Right ventricle myocardium superior (tissue), 1 donor: ENCODE measurements around the gene EFCAB12. TPM values are rescaled to one million over a fixed set of nuclear protein-coding genes. Genes with fewer than 3 reads are reported as not detected.
"Not testable (repeated sequence)": the region's sequence is repeated elsewhere in the genome, so short reads cannot be mapped to it uniquely, and the experiment has no call there.

Source experiments
- ATAC-seq: fragments of 200-7000 bp; cut with Tn5 transposase; one replicate; pipeline ENCODE4 v1.9.1; 2020; ENCODE audit warnings: mild to moderate bottlenecking; ENCODE audit not compliant: poor library complexity
- DNase-seq: peaks from one replicate; pipeline ENCODE4 v3.0.0-alpha.2; 2020
- intact Hi-C: fragments of 100-400 bp; cut with DNase I; formaldehyde crosslinking; loops from one replicate; pipeline ENCODE4 v1.11.2; 2022
- total RNA-seq: library from RNA; stranded (reverse); fragmentation: NEBNext Ultra II Directional; extraction: Animal tissue kit (Norgen Biotek cat#: 25700); gene quantifications from one replicate; pipeline ENCODE4 v1.2.1, GENCODE V29; 2021
- donor health status: DM: no; HTN: yes; CAD: no; lungs with severe emphysema.

Gene EFCAB12
- total RNA-seq, 1 donor from 2014 or later = not detected

DNA sequence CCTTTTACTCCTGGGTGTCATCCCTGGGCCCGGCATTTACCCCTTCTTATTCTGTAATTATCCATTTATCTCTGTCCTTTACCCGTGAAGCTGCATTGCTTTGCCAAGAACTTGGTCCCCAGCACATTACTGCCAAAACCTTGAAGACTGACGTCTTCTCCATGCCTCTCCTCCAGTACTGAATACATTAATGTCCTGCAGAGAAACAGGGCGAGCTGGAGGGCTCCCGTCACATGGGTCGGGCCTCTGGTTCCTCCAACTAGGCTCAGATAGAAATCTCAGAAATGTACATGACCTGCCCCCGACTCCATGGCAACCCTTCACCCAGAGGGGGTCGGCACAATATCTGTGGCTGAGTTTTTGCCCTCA lies 445 bp downstream of the EFCAB12 start:
- ATAC-seq = peak; percentile 8
- no peak for DNase-seq
- intact Hi-C loops = no loop called here

DNA sequence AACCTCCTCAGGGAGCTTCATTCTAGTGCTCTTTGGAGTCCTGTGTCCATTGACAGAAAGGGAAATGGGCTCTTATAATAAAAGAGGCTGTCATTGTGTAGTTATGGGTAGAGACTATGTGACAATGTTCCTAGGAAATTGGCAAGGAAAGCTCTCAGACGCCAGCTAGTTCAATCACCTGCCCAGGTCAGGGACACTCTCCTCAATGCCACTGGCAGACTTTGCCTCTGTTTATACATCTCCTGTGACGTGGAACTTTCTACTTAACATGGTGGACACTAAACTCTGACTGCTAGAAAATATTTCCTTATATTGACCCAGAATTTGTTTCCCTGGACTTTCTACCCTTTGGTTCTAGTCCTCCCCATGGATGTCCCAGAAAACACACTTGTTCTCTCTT lies 2.8 kb downstream of the EFCAB12 start:
- intact Hi-C loops = no loop called here
- DNase-seq (no peak), ATAC-seq (no peak)

DNA sequence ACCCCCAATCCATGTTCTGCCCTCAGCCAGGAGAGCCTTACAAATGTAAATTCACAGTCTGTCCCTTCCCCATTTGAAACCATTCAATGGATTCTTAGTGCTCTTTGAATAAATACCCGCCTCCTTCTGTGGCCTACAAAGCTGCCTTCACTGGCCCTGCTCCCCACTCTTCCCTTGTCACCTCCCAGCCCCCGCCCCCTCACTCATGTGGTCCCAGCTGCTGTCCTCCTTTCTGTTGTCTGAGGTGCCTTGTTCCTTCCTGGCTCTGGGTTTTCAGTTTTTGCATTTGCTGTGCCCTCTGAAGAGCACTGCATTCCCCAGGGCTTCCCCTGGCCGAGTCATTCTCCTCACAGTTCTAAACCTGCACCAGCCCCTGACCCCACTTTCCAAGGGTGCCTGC lies 3.2 kb downstream of the EFCAB12 start:
- no peak for DNase-seq
- ATAC-seq = no peak
- intact Hi-C loops = no loop called here

DNA sequence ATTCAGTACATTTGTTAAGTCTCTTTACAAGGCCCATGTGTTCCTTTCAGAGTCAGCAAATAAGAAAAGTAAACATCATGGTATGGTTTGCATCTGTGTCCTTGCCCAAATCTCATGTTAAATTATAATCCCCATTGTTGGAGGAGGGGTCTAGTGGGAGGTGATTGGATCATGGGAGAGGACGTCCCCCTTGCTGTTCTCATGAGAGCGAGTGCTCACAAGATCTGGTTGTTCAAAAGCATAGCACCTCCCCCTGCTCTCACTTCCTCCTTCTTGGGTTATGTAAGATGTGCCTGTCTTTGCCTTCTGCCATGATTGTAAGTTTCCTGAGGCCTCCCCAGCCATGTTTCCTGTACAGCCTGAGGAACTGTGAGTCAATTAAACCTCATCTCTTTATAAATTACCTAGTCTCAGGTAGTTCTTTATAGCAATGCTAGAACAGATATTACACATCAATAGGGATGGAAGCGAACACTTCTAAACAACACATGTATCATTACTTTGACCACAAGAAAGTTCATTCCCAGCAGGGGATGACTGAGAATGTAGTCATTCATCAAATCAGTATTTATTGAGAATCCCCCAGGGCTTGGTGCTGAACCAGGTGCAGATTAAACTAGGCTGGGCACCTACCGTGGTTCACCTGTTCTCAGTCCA lies 4.1 kb downstream of the EFCAB12 start:
- DNase-seq (no peak), ATAC-seq (no peak)
- intact Hi-C loops = no loop called here

DNA sequence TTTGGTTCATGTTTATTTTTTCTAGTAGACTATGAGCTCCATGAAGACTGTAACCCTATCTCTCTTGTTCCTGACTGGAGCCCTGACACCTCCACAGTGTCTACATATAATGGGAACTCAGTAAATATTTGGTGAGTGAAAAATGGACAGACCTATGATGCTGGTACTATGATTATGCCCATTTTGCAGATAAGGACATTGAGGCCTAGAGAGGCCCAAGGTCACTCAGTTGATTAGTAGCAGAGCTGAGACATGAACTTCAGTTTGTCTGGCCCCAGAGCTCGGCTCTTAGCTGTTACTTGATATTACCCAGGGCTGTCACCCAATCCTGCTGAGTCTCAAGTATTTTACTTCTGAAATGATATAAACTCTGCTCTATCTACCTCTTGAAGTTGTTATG lies 5.5 kb downstream of the EFCAB12 start:
- DNase-seq (no peak), ATAC-seq (no peak)
- intact Hi-C loops = no loop called here

DNA sequence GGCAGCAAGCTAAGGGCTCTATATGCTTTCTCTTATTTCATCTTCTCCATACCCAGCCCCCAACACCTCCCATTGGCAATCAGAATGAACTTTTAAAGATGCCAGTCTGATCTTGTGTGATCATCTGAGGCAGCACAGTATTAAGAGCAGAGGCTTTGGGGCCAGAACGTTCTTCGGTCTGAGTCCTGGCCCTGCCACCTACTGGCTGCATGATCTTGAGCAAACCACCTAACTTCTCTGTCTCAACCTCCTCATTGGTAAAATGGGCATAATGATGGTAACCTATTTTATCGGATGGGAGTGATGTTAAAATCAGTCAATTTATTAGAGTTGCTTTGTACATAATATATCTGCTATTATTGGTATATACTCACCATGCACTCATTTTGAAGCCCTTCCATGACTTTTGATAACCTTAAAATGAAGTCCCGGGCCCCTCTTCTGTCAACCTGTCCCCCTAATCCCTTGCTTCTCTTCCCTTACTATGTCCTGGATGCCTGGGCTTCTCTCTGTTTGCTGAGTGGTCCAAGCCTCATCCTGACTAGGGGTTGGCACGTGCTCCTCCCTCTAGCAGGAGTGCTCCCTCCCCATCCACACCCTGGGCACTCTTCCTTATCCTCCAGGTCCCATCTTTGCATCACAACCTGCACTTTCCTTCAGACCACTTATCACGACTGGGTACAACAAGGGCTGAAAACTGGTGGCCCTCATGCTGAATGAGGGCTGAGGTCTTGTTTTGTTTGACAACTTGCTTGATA lies 6.3 kb downstream of the EFCAB12 start:
- intact Hi-C loops = no loop called here
- no peak for ATAC-seq
- DNase-seq = no peak

DNA sequence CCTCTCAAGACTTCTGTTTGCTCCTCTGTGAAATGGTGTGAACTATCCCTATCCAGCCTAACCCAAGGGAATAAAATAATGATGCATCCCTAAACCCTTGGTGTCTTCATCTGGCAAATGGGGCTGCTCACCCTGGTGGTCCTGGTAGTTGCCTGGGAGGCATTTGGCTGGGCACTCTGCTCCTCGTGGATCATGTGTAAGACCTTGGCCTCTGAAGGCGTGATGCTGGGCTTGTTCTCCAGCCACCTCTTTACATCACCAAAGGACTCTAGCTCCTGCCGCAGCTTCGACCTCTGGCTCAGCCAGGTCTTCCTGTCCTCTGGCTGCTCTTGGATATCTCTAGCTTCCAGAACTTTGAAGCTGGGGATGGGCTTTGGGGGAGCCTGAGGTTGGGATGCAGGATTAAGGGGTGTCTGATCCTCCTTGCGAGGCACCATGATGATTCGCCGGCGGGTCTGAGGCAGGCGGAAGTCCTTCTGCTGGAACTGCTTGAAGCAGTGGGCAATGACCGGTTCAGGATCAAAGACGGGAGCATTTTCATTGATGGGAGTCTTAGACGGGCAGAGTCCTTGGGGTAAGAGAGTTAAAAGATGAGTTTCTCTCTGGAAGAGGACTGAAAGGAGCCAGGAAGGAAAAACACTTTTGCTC lies 7.1 kb downstream of the EFCAB12 start:
- intact Hi-C loops = no loop called here
- no peak for DNase-seq

DNA sequence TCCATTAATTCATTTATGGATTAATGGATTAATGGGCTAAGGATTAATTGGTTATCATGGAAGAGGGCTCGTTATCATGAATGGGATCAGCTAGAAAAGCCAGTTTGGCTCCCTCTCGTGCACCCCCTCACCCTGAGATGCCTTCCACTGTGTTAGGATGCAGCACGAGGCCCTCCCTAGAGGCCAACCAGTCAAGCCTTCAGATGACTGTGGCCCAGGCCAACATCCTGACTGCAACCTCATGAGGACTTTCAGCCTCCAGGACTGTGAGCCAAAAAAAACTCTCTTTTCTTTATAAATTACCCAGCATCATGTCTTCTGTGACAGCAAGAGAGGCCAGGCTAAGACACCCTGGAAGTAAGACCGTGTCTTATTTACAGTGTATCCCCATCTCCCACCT lies 9.0 kb downstream of the EFCAB12 start:
- ATAC-seq (no peak), DNase-seq (no peak)
- intact Hi-C loops = no loop called here

More for the DNA sequence above, 7.1 kb downstream of the EFCAB12 start:
- ATAC-seq = no peak

DNA sequence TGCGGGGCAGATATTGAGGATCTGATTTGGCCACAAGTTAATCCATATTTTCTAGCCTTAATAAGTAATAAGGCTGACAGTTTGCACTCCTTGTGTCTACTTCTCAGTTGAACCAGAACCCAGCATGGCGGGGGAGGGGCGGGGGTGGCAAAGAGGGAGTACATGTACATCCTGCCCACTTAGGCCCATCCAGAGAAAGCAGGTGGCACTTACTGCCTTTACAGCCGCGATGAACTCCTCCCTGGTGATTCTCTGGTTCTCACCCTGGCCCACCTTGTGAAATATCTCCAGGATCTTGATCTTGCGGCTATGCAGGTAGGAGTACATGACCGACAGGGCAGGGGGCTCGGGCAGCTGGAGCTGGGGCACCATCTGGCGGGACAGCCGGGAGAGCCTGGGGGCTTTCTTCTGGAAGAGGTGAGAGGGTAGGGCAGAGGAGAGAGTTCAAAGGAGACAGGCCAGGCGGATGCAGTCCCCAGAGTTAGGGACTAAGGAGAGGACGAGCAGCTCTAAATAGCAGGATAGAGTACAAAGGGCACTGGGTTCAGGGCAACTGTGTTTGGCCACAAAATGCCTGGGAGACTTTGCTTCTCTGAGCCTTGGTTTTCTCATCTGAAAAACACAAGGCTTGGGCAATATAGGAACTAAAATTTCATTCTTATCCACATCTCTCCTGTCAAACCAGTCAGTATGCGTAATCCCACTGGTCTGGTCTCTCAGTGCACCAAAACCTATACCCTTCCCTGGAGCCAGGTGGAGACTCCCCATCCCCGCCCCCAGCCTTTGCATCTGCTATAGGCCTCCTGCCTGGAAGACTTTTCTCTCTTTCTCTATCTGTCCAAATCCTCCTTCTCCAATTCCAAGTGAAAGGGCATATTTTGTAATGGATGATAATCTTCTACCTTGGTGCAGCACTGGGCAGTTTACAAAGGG lies 10.1 kb downstream of the EFCAB12 start:
- DNase-seq (no peak), ATAC-seq (no peak)
- intact Hi-C loops = no loop called here

DNA sequence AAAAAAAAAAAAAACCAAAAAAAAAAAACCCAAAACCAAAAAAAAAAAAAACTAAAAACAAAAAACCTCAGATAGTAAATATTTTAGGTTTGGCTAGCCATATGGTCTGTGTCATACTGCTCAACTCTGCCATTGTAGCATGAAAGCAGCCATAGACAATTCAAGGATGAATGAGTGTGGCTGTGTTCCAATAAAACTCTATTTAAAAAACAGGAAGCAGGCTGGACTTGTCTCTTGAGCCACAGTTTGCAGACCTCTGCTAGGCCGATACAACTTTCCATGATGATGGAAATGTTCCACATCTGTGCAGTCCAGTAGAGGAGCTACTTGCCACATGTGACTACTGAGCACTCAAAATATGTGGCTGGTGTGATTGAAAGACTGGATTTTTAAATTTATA lies 11.1 kb downstream of the EFCAB12 start:
- DNase-seq = no peak
- peak; percentile 59 for ATAC-seq
- intact Hi-C loops = no loop called here

DNA sequence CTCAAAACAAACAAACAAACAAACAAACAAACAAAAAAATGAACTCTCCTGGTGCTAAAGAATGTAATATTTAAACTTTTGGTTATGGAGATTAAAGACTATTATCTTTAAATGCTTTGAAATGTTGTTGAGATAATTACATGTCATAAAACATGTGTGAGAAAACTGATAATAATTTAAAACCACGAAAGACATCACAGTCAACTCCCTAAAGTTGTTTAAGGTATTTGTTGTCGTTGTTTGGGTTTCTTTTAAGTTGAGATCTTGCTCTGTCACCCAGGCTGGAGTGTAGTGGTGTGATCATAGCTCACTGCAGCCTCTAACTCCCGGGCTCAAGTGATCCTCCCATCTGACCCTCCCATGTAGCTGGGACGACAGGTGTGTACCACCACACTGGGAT lies 12.0 kb downstream of the EFCAB12 start:
- ATAC-seq (no peak), DNase-seq (no peak)
- intact Hi-C loops = no loop called here

DNA sequence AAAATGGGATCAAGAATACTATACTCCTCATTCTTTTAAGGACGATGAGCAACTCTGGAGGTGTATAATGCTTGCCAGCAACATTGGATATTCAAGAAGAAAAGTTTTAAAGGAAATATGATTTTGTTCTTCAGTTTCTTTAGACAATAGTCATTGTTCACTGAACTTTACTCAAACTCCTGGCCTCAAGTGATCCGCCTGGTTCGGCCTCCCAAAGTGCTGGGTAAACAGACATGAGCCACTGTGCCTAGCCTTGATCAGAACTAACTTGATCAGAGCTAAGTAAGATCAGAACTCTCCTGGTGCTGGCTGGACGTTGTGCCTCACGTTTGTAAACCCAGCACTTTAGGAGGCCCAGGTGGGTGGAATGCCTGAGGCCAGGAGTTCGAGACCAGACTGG lies 12.6 kb downstream of the EFCAB12 start:
- intact Hi-C loops = no loop called here
- ATAC-seq = no peak

DNA sequence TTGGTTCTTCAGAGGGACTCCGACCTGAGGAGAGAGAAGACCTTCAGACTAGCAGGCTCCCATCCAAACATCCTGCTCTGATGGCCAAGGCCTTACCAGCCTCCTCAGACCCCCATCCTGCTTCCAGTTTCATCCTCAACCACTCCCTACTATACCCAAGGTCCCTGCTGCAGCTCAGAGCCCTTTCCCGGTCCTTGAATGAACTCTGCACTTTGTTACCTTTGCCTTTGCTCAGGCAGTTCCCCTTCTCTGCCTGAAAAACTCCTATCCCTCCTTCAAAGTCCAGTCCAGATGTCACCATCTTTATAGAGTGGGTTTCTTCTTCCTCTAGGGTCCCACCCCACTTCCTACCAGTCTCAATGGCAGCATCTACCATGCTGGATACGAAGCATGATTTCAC lies 13.1 kb downstream of the EFCAB12 start:
- intact Hi-C loops = no loop called here
- DNase-seq (no peak), ATAC-seq (no peak)

More for the DNA sequence above, 12.6 kb downstream of the EFCAB12 start:
- DNase-seq = no peak

DNA sequence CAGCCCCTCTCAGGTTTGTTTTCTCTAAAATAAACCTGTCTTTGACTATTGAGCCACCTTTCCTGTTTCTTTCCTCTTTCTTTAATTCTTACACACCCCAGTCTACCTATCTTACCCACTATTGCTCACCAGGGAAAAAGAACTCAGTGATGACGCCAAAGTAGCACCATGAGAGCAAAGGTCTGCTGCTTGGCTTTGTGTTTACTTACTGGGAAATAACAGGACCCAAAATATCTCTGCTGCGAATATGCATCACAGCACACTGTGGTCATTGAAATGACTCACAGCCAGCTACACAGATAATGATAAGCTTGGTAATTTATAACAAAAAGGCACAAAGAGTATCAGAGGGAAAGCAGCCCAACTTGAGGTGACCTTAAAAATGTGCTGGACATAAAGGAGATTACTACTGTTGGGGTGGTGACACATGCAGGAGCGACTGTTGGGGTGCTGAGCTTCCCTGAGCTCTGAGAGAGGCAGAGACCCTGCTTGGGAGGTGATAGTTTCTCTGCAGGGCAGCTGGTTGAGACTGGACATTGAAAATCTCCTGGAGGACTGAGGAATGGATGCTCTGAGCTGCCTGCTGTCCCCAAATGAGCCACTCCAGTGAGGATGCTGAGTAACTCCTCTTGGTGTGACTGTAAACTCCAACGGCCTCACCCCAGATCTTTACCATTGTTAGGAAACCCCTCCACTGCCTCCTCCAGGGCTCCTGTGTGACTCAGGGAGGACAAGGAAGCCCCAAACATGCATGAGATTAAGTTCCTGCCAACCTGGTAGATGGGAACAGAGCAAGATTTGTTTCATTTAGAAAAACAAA lies 14.5 kb downstream of the EFCAB12 start:
- ATAC-seq (peak; percentile 32), DNase-seq (no peak)
- intact Hi-C loops = no loop called here

DNA sequence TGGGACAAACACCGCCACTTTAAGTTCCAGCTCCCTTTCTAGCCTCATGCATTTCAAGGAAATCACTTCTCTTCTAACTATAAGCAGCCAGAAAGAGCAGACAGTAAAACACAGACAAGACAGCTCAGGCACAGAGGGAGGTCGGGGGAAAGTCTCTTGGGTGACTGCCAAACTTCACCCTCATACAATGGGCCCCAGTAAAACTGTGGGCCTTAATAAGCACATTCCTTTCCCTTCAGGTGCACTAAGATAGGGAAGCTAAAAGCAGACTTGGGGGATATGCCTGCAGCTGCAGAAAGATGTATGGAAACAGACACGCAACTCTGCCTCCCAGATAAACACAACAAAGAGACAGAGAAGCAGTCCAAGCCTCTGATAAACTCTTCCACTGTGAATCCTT lies 15.2 kb downstream of the EFCAB12 start:
- ATAC-seq, intact Hi-C loops, DNase-seq: not testable (repeated sequence)

DNA sequence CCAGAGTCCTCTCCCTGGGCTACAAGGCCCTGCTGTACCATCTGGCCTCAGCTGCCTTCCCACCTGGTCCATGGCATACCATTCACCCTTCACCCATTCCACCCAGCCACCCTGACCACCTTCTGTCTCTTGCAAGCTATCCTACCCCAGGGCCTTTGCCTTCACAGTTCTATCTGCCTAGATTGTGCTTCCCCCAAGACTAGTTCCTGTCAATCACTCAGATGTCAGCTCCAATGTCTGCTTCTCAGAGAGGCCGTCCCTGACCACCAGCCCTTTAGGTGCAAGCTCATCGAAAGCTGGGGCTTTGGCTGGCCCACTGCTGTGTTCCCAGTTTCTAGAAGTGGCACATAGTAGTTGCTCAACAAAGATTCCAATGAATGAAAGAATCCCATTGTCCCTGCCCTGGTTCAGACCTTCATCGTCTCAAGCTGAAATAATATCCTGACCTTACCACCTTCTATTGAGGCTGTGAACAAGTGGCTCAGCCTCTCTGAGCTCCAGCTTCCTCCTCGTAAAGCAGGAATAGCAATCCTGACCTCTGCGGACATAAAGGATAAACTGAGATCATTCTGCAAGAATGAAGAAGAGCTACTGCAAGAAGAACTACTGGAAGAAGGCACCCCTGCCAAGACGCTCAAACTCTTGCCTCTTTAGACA lies 15.8 kb downstream of the EFCAB12 start:
- intact Hi-C loops = no loop called here
- ATAC-seq = no peak
- no peak for DNase-seq

DNA sequence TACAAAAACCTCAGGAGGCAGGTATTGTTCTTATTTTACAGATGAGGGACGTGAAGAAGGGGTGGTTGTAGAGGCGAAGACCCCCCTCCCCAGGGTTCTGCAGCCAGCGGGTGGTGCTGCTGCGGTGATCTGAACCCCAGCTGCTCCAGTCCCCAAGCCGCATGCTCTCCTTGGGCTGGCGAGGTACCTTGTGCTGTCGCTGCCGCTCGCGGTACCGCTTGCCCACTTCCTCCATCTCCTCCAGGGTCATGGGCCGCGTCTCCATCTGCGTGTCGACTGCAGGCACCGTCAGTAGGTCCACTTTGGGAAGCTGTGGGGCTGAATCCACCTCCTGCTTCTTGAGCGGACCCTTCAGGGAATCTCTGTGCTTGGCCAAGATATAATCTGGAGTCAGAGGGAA lies 17.5 kb downstream of the EFCAB12 start:
- no peak for ATAC-seq
- intact Hi-C loops = no loop called here
- no peak for DNase-seq

DNA sequence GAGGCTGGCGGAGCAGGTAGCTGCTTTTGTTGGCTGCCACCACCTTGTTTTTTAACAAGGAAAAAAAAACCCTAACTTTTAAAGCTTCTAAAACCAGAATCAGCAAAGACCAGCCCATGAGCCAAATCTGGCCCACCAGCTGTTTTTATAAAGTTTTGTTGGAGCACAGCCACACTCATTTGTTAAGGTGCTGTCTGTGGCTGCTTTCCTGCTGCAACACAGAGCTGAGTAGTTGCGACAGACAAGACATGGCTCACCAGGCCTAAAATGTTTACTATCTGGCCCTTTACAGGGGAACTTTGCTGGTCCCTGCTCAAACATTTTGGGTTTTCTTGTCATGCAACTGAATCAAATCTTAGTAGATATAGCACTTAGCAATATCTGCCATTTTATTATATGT lies 18.9 kb downstream of the EFCAB12 start:
- intact Hi-C loops = no loop called here
- ATAC-seq = no peak

More for the DNA sequence above, 18.9 kb downstream of the EFCAB12 start:
- no peak for DNase-seq
